GM12878 (cell line): ENCODE data around the gene SLC39A11. TPM values are rescaled to one million over a fixed set of nuclear protein-coding genes. Genes with fewer than 3 reads are reported as not detected.

Experiments used
- ATAC-seq: fragments of 200-7000 bp; cut with Tn5 transposase; 3 replicates; pipeline ENCODE4 v1.9.1; 2020; ENCODE audit warnings: mild to moderate bottlenecking, moderate library complexity
- BruUV-seq: library from RNA; stranded (reverse); fragments of 400-500 nt; replicated peaks from 2 replicates; lab custom pipeline; 2021; lab: Mats Ljungman, UMichigan
- CTCF ChIA-PET: fragments of 300-600 bp; sonication (Branson Sonifier 250); formaldehyde crosslinking; extraction: SDS; loops from one replicate; lab custom pipeline; 2021; ENCODE audit warnings: inconsistent platforms; lab: Yijun Ruan, JAX
- POLR2A ChIA-PET: fragments of 350-600 bp; formaldehyde crosslinking; extraction: SDS; loops from one replicate; lab custom pipeline; 2021; ENCODE audit warnings: inconsistent platforms; lab: Charles Lee
- RAD21 ChIA-PET: fragments of 300-600 bp; sonication (Branson Sonifier 250); formaldehyde crosslinking; loops from one replicate; lab custom pipeline; 2023; ENCODE audit warnings: antibody characterized with exemption; ENCODE audit not compliant: unreplicated experiment; lab: Charles Lee
- SMC1A ChIA-PET: fragments of 300-600 bp; sonication (Branson Sonifier 250); formaldehyde crosslinking; loops from one replicate; lab custom pipeline; 2023; ENCODE audit not compliant: unreplicated experiment, uncharacterized antibody; lab: Charles Lee
- DNase-seq: peaks from one replicate; pipeline ENCODE4 v3.0.0-alpha.2; 2011; ENCODE audit warnings: low read depth, low spot score
- FAIRE-seq: peaks from 3 replicates; lab custom pipeline; 2011; peaks lifted over from hg19 to GRCh38; lab: Jason Lieb, UNC
- H2AFZ ChIP-seq: 2 replicates; pipeline ENCODE4 v1.6.0; 2011; ENCODE audit warnings: low read depth, low read length, control low read depth; ENCODE audit not compliant: control insufficient read depth
- H3K27ac ChIP-seq: 2 replicates; pipeline ENCODE4 v1.5.1; 2011; ENCODE audit warnings: control low read depth; ENCODE audit not compliant: control insufficient read depth, insufficient read depth
- H3K27me3 ChIP-seq, 2 experiments: replicated peaks in 1 of 2; 2 replicates each; pipeline versions ENCODE4 v1.6.0 to v1.6.1; 2011; ENCODE audit warnings: low read length in 1 of 2; ENCODE audit not compliant: control insufficient read depth in 2 of 2, insufficient read depth in 2 of 2
- H3K36me3 ChIP-seq, 2 experiments: 2 replicates each; pipeline ENCODE4 v1.5.1; 2011; ENCODE audit warnings: low read length in 1 of 2; ENCODE audit not compliant: control insufficient read depth in 2 of 2, insufficient read depth in 2 of 2
- H3K4me1 ChIP-seq: 2 replicates; pipeline ENCODE4 v1.6.1; 2011; ENCODE audit warnings: mild to moderate bottlenecking, low read length, moderate library complexity, mixed read lengths; ENCODE audit not compliant: control insufficient read depth, insufficient read depth
- H3K4me2 ChIP-seq: 2 replicates; pipeline ENCODE4 v1.6.0; 2011; ENCODE audit warnings: control low read depth; ENCODE audit not compliant: control insufficient read depth, insufficient read depth
- H3K4me3 ChIP-seq: fragments of 200-600 bp; sonication (generic); 2 replicates; pipeline ENCODE4 v1.5.1; 2016
- H3K79me2 ChIP-seq: 2 replicates; pipeline ENCODE4 v1.6.0; 2011; ENCODE audit warnings: low read length; ENCODE audit not compliant: control insufficient read depth, insufficient read depth
- H3K9ac ChIP-seq: 2 replicates; pipeline ENCODE4 v1.8.0; 2011; ENCODE audit warnings: low read length, control low read depth, mixed read lengths; ENCODE audit not compliant: control insufficient read depth, insufficient read depth
- H3K9me3 ChIP-seq: replicated peaks from 3 replicates; pipeline ENCODE4 v1.5.1; 2011; ENCODE audit warnings: mild to moderate bottlenecking, low read length; ENCODE audit not compliant: control insufficient read depth, insufficient read depth
- H4K20me1 ChIP-seq: 2 replicates; pipeline ENCODE4 v1.6.0; 2011; ENCODE audit not compliant: control insufficient read depth, insufficient read depth
- BRCA1 ChIP-seq: IDR thresholded peaks from 2 replicates; pipeline ENCODE4 v1.6.1; 2011; ENCODE audit warnings: low read depth, low read length, improper control_type of control experiment
- CEBPB ChIP-seq, 2 experiments: fragments of 150-350 bp in 1 of 2; IDR thresholded peaks; 2 replicates each; pipeline ENCODE4 v1.6.1; 2012 to 2014; ENCODE audit warnings: low read depth in 2 of 2, low read length in 2 of 2, borderline replicate concordance in 1 of 2, inconsistent platforms in 1 of 2
- EP300 ChIP-seq, 2 experiments: fragments of 150-350 bp in 1 of 2; IDR thresholded peaks; 2 replicates each; pipeline ENCODE4 v1.6.1; 2011 to 2012; ENCODE audit warnings: low read depth in 2 of 2, low read length in 2 of 2, borderline replicate concordance in 1 of 2, improper control_type of control experiment in 1 of 2, inconsistent platforms in 1 of 2; ENCODE audit not compliant: control insufficient read depth in 1 of 2
- HCFC1 ChIP-seq: fragments of 150-350 bp; IDR thresholded peaks from 2 replicates; pipeline ENCODE4 v1.6.1; 2014; ENCODE audit warnings: low read length
- MYB ChIP-seq: fragments of 150-350 bp; IDR thresholded peaks from 2 replicates; pipeline ENCODE4 v1.6.1; 2014; ENCODE audit warnings: mild to moderate bottlenecking, low read depth, low read length, borderline replicate concordance
- TCF12 ChIP-seq: IDR thresholded peaks from 2 replicates; pipeline ENCODE4 v1.6.1; 2011; ENCODE audit warnings: low read depth, mild to moderate bottlenecking, low read length
- TCF7 ChIP-seq: IDR thresholded peaks from 2 replicates; pipeline ENCODE4 v1.6.1; 2014; ENCODE audit warnings: antibody characterized with exemption, borderline replicate concordance
- YBX1 ChIP-seq: fragments of 450-650 bp; IDR thresholded peaks from 2 replicates; pipeline ENCODE4 v1.6.1; 2016; ENCODE audit warnings: antibody characterized with exemption
- ZNF274 ChIP-seq: IDR thresholded peaks from one replicate; pipeline ENCODE4 v1.8.0; 2011; ENCODE audit not compliant: insufficient read length, insufficient read depth
- WGBS: methylation state at CpG from one replicate; pipeline ENCODE4 v1.1.6; 2016; ENCODE audit warnings: low lambda C conversion rate; ENCODE audit not compliant: insufficient replicate concordance, insufficient coverage; ENCODE audit errors: missing lambda C conversion rate; 5-methylcytosine and 5-hydroxymethylcytosine counted together
- in situ Hi-C: fragments of 300-500 bp; cut with MboI; formaldehyde crosslinking; loops from 9 replicates; pipeline ENCODE4 v1.14.3; 2018; ENCODE audit warnings: mixed read lengths
- intact Hi-C: fragments of 100-400 bp; cut with micrococcal nuclease; formaldehyde crosslinking; loops from one replicate; pipeline ENCODE4 v1.14.2; 2022; ENCODE audit not compliant: unreplicated experiment
- polyA plus RNA-seq, 11 experiments: library from polyadenylated mRNA; depleted of rRNA in 4 of 11; unstranded in 6 of 11; stranded (reverse) in 5 of 11; fragments of >200 nt; fragmentation: Nextera tagmentation in 4 of 11; fragmentation: Illumina TruSeq in 1 of 11; extraction: Ambion mirVana in 4 of 11; extraction: Trizol in 1 of 11; gene quantifications; 1 replicate in 1 of 11; 2 replicates in 10 of 11; pipeline versions ENCODE4 v1.2.1 to v1.2.3, GENCODE V29; 2011 to 2016; ENCODE audit warnings: inconsistent platforms in 2 of 11, missing spikeins in 2 of 11, low read depth in 1 of 11
- total RNA-seq, 4 experiments: library from RNA; depleted of rRNA in 3 of 4; stranded (reverse); fragments of >200 nt in 3 of 4; fragmentation: Illumina TruSeq in 1 of 4; extraction: Trizol in 1 of 4; gene quantifications; 2 replicates each; pipeline versions ENCODE4 v1.2.1 to v1.2.3, GENCODE V29; 2013 to 2021
- TF ChIP-seq, protein P1 (sequence below): fragments of 450-650 bp; IDR thresholded peaks from 2 replicates; pipeline ENCODE4 v1.6.1; 2017; ENCODE audit warnings: antibody characterized with exemption, mild to moderate bottlenecking, moderate library complexity

SLC39A11 gene
- total and polyA plus RNA-seq, 10 of the 15 experiments (the other 5 are each of a cell fraction or from before 2014, with no cell fraction given) = 8.6 to 23.8 (median 14.0) TPM

DNA sequence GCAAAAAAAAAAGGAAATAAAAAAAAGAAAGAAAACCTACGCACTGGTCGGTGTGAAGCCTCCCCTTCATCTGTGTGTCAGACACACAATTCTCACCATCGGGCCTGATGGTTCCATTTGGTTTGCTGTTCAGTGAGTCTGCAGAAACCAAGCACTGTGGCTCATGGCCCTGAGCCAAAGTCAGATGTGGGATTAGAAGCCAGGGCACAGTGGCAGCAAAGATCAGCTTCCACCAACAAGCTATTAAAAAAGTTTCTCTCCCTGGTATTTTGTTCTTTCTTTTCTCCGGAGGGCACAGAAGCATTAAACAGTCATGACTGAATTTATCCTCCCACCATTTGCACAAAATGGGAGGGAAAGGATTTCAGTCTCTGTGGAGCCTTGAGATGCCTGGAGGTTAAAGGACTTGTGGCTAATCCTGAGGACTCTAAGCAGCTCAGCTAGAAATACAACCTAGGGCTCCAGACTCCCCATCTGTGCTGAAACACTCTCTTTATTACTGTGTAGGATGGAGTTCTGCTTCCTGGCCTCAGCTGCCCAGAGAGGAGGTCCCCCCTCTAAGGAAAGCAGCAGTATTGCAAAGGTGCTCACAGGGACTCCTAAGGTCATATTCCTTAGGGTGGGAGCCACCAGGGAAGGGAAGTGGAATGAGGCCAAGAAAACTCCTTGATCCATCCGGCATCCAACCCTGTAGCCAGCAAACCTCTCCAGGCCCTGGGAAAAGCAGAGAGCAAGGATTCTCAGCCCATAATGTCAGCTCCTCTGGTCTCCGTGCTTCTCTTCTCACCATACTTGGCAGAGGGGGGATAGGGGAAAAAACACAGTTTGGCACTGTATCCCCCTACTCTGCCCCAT, 28.2 kb downstream of the SLC39A11 start (continued):
- TF ChIP-seq CEBPB (IDR thresholded peaks at IDR 0.05; ENCODE audit: borderline replicate concordance in 1 of 2, low read depth in 2 of 2, low read length in 2 of 2) (no peak), TCF12 (no peak), TCF7 (no peak), HCFC1 (no peak), ZNF274 (no peak), YBX1 (no peak)
- TF ChIP-seq, protein P1, sequence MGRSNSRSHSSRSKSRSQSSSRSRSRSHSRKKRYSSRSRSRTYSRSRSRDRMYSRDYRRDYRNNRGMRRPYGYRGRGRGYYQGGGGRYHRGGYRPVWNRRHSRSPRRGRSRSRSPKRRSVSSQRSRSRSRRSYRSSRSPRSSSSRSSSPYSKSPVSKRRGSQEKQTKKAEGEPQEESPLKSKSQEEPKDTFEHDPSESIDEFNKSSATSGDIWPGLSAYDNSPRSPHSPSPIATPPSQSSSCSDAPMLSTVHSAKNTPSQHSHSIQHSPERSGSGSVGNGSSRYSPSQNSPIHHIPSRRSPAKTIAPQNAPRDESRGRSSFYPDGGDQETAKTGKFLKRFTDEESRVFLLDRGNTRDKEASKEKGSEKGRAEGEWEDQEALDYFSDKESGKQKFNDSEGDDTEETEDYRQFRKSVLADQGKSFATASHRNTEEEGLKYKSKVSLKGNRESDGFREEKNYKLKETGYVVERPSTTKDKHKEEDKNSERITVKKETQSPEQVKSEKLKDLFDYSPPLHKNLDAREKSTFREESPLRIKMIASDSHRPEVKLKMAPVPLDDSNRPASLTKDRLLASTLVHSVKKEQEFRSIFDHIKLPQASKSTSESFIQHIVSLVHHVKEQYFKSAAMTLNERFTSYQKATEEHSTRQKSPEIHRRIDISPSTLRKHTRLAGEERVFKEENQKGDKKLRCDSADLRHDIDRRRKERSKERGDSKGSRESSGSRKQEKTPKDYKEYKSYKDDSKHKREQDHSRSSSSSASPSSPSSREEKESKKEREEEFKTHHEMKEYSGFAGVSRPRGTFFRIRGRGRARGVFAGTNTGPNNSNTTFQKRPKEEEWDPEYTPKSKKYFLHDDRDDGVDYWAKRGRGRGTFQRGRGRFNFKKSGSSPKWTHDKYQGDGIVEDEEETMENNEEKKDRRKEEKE = no peak

DNA sequence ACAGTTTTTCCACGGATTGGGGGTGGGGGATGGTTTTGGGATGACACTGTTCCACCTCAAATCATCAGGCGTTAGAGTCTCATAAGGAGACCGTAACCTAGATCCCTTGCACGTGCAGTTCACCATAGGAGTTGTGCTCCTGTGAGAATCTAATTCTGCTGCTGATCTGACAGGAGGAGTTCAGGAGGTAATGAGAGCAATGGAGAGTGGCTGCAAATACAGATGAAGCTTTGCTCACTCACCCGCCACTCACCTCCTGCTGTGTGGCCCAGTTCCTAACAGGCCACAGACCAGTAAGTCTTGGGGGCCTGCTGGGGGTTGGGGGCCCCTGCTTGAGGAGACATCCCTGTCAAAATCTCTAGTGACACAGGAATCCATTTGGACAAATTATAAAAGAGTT, 29.8 kb downstream of the SLC39A11 start:
- no TSS peak for BruUV-seq
- ChIA-PET CTCF (interaction anchor here (2.3 kb wide), 1 partner anchor 77 kb away, joined by 4 read pairs; no protein-coding TSS in a partner anchor), SMC1A (interaction anchor here (0.8 kb wide), 1 partner anchor 45 kb away, joined by 3 read pairs; no protein-coding TSS in a partner anchor), RAD21 (no interaction called here), POLR2A (interaction anchor here (0.7 kb wide), 1 partner anchor 475 kb away, joined by 3 read pairs; no protein-coding TSS in a partner anchor)
- no peak overlapping the region for H2AFZ ChIP-seq
- no peaks in the 10 kb centered on the region for H3K4me1 ChIP-seq
- H3K27ac ChIP-seq = no peak overlapping the region
- no peak for DNase-seq
- H4K20me1 ChIP-seq = no peaks in the 10 kb centered on the region
- no peak overlapping the region for H3K4me2 ChIP-seq
- in situ Hi-C loops = no loop called here
- no peak for ATAC-seq
- intact Hi-C loops = no loop called here
- no peaks in the 10 kb centered on the region; the same call in 2 of the 3 replicates for H3K9me3 ChIP-seq
- no peaks in the 10 kb centered on the region; a peak in 1 of 4 replicates for H3K36me3 ChIP-seq
- FAIRE-seq = no peak
- 79% methylated on average over 5 of the region's 5 CpGs for WGBS
- TF ChIP-seq EP300 (IDR thresholded peaks at IDR 0.05; ENCODE audit: borderline replicate concordance in 1 of 2, control insufficient read depth in 1 of 2, low read depth in 2 of 2, low read length in 2 of 2) (no peak), MYB (no peak), BRCA1 (no peak)
- no peak overlapping the region for H3K4me3 ChIP-seq
- no peaks in the 10 kb centered on the region for H3K79me2 ChIP-seq
- H3K9ac ChIP-seq = no peak overlapping the region
- H3K27me3 ChIP-seq = no peaks in the 10 kb centered on the region
